Sciatic nerve (tissue), 2 donors: Measurements from ENCODE around the gene LEKR1. TPM values are rescaled to one million over a fixed set of nuclear protein-coding genes. Genes with fewer than 3 reads are reported as not detected.
"Not testable (repeated sequence)": the region's sequence is repeated elsewhere in the genome, so short reads cannot be mapped to it uniquely, and the experiment has no call there.

Experiments used
- ATAC-seq: fragments of 200-7000 bp; cut with Tn5 transposase; one replicate; pipeline ENCODE4 v1.9.1; 2020; ENCODE audit warnings: mild to moderate bottlenecking, moderate library complexity
- DNase-seq: peaks from one replicate; pipeline ENCODE4 v3.0.0-alpha.2; 2020; ENCODE audit warnings: low spot score
- intact Hi-C: fragments of 100-400 bp; cut with DNase I; formaldehyde crosslinking; loops from one replicate; pipeline ENCODE4 v1.14.2; 2022
- total RNA-seq: library from RNA; stranded (reverse); fragmentation: NEBNext Ultra II Directional; extraction: Animal tissue kit (Norgen Biotek cat#: 25700); gene quantifications from one replicate; pipeline ENCODE4 v1.2.1, GENCODE V29; 2021
- donor health status: DM: no; HTN: no; CAD: no.
- donor health status: DM: no; HTN: no; CAD: no.

The LEKR1 gene
- total RNA-seq, 1 donor from 2014 or later, result 1.9 TPM

GRCh38 chr3:156802821-156803606 is 23.1 kb upstream of the LEKR1 start:
- ATAC-seq, result no peak
- no peak for DNase-seq
- intact Hi-C loops, result no loop called here

- DNase-seq, result no peak
- intact Hi-C loops, result no loop called here
- ATAC-seq, result no peak
Measured at GRCh38 chr3:156803952-156804741, 22.0 kb upstream of the LEKR1 start.

GRCh38 chr3:156806698-156807097 is 19.5 kb upstream of the LEKR1 start:
- intact Hi-C loops, result no loop called here

GRCh38 chr3:156808025-156808424 is 18.1 kb upstream of the LEKR1 start:
- intact Hi-C loops, result no loop called here
- DNase-seq (no peak), ATAC-seq (no peak)

More at GRCh38 chr3:156806698-156807097, 19.5 kb upstream of the LEKR1 start:
- ATAC-seq (no peak), DNase-seq (no peak)

- DNase-seq (no peak), ATAC-seq (peak; percentile 46)
- intact Hi-C loops, result no loop called here
Measured at GRCh38 chr3:156811089-156811862, 14.9 kb upstream of the LEKR1 start.

- ATAC-seq, result no peak
- intact Hi-C loops, result no loop called here
- no peak for DNase-seq
Measured at GRCh38 chr3:156812521-156813335, 13.4 kb upstream of the LEKR1 start.

GRCh38 chr3:156814295-156814694 is 11.9 kb upstream of the LEKR1 start:
- DNase-seq (no peak), ATAC-seq (no peak)
- intact Hi-C loops, result no loop called here

- intact Hi-C loops, result loop anchor here (2.0 to 5.0 kb wide), 2 partner anchors 139 to 779 kb away; no protein-coding TSS in a partner anchor
- peak; percentile 66 for ATAC-seq
- no peak for DNase-seq
Measured at GRCh38 chr3:156816091-156816793, 9.9 kb upstream of the LEKR1 start.

GRCh38 chr3:156816794-156817645 is 9.1 kb upstream of the LEKR1 start:
- ATAC-seq (peak; percentile 87), DNase-seq (peak; percentile 86)
- intact Hi-C loops, result loop anchor here (2.0 to 5.0 kb wide), 2 partner anchors 140 to 780 kb away; no protein-coding TSS in a partner anchor

GRCh38 chr3:156817646-156818272 is 8.4 kb upstream of the LEKR1 start:
- DNase-seq (no peak), ATAC-seq (no peak)
- intact Hi-C loops, result loop anchor here (2.0 to 5.0 kb wide), 2 partner anchors 141 to 780 kb away; no protein-coding TSS in a partner anchor

GRCh38 chr3:156818273-156818651 is 7.9 kb upstream of the LEKR1 start:
- ATAC-seq (no peak), DNase-seq (no peak)
- intact Hi-C loops, result loop anchor here (5.0 kb wide), 1 partner anchor 781 kb away; no protein-coding TSS in a partner anchor

GRCh38 chr3:156818890-156819289 is 7.3 kb upstream of the LEKR1 start:
- ATAC-seq (no peak), DNase-seq (no peak)

GRCh38 chr3:156819842-156820691 is 6.1 kb upstream of the LEKR1 start:
- no peak for DNase-seq
- intact Hi-C loops, result loop anchor here (5.0 kb wide), 1 partner anchor 783 kb away; no protein-coding TSS in a partner anchor
- ATAC-seq, result no peak

More at GRCh38 chr3:156818890-156819289, 7.3 kb upstream of the LEKR1 start:
- intact Hi-C loops, result loop anchor here (5.0 kb wide), 1 partner anchor 782 kb away; no protein-coding TSS in a partner anchor

- intact Hi-C loops, result no loop called here
- no peak for ATAC-seq
Measured at GRCh38 chr3:156820692-156821080, 5.5 kb upstream of the LEKR1 start.

GRCh38 chr3:156822626-156823260 is 3.4 kb upstream of the LEKR1 start:
- intact Hi-C loops, DNase-seq, ATAC-seq: not testable (repeated sequence)

More at GRCh38 chr3:156820692-156821080, 5.5 kb upstream of the LEKR1 start:
- no peak for DNase-seq
